HCEC 1CT (cell line): Measurements from ENCODE around the gene RGL3.
A peak's percentile ranks its signal among the peaks of the same experiment; 100 is the strongest.
"Not testable (repeated sequence)": the region's sequence is repeated elsewhere in the genome, so short reads cannot be mapped to it uniquely, and the experiment has no call there.

Experiments used
- DNase-seq: peaks from one replicate; pipeline ENCODE4 v3.0.0-alpha.2; 2017

Gene RGL3

DNA sequence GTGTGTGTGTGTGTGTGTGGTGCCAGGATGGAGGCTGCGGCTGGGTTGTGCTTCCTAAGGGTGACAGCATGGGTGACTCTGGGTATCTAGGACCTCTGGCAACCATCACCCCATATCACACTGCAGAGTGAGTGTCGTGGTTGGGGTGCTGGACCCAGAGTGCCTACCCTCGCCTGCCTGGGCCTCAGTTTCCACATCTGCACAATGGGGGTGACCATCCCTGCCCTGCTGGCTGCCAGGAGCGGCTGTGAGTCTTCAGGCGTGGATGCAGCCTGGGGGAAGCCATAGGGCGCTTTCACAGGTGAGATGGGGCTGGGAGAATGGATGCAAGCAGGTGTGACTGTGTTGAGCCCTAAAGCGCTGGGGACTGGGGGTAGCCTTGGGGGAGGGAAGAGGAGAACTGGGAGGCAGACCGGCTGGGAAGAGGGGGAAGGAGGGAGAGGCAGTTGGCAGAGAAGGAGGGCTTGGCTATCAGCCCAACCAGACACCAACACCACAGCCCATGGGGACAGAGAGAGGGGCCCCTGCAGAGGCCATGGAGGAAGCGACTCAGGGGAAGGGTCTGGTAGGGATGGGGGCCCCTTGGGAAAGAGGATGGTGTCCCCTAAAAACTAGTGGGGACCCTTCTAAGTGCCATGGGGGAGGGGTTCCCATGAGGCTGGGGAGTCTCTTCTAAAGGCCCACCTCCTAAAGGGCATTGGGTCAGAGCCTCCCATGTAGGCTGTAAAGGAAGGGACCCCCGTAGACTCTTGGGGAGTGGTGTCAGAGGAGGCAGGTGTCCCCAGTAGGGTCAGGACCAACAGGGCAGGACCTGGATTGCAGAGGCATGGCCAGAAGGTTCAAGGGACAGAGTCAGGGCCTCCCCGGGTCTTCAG, 62.2 kb downstream of the RGL3 start:
- no peak for DNase-seq

DNA sequence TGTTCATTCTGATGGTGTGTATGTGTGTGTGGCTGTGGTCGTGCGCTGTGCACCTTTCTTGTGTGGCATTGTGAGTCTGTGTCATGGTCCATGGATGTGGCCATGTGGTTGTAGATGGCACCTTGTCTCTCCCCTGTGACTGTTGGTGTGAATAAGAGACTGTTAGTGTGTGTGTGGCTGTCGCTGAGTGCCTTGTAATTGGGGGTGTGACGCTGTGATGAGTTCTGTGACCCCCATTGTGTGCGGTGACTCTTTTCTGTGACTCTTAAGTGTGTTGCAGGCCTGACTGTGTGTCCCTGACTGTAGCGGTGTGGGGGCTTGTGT, 63.1 kb downstream of the RGL3 start:
- DNase-seq: no peak

DNA sequence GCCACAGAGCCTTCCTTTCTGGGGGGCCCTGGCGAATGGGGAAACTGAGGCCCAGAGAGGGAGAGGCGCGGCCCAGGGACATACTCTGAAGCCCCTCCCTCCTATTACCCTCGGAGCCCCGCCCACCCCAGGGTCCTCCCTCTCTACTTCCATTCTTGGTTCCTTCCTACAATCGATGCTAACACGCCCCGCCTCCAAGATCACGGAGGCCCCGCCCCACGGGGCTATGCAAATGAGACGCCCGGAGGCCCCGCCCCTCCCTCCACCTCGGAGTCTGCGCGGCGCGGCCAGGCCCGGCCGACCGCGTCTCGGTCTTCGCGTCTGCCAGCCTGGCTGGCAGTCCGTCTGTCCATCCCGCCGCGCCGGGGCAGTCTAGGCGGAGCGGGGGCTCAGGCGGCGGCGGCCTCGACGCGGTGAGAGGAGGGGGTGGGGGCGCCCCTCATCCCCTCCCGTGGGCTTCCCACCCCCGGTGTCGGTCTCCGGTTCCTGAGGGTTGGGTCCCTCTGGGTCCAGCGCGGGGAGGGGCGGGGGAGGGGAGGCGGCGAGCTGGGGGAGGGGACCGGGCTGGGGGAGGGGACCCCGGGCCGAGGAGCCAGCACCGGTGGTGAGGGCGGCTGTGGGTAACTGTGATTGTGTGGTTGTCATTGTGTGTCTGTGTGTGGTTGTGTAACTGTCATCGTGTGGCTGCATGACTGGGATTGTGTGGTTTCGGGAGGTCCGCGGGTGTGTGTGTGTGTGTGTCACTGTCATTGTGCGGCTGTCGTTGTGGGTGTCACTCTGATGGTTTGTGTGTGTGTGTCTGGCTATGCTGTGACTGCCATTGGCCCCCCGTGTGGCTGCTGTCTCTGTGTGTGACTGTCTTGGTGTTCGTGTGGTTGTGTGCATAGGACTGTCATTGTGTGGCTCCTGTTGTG, 63.7 kb downstream of the RGL3 start, which contains the start of gene PLPPR2:
Gene PLPPR2 (plus strand): TSS at position 273 of the 914 bp plus-strand sequence. CDS start 2,242 bp downstream, outside the sequence.
- DNase-seq: peak; percentile 85

DNA sequence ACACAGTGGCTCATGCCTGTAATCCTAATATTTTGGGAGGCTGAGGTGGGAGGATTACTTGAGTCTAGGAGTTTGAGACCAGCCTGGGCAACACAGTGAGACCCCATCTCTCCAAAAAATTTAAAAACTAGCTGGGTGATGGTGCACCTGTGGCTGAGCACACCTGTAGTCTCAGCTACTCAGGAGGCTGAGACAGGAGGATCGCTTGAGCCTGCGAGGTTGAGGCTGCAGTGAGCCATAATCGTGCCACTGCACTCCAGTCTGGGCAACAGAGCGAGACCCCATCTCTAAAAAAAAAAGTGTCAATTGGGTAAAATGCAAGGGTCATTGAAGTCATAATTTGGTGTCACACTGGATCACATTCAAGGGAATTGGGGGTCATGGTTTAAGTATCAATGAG, 65.0 kb downstream of the RGL3 start:
- DNase-seq: not testable (repeated sequence)

DNA sequence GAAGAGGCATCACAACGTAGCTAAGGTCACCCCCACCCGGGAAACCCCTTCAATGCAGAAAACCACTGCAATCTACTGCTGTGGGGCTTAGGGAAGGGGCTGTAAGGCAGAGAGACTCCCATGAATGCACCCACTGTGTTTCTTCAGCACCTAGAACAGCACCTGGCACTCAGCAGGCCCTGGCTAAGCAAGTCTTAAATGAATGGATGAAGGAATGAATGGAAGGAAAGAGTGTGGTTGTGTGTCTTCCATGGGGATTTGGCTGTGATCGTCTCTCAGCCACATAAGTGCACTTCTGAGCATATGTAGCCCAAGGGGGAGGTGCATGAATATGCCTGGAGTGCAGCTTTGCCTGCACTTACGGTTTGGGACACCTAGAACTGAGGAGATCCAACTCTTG, 69.9 kb downstream of the RGL3 start:
- no peak for DNase-seq

DNA sequence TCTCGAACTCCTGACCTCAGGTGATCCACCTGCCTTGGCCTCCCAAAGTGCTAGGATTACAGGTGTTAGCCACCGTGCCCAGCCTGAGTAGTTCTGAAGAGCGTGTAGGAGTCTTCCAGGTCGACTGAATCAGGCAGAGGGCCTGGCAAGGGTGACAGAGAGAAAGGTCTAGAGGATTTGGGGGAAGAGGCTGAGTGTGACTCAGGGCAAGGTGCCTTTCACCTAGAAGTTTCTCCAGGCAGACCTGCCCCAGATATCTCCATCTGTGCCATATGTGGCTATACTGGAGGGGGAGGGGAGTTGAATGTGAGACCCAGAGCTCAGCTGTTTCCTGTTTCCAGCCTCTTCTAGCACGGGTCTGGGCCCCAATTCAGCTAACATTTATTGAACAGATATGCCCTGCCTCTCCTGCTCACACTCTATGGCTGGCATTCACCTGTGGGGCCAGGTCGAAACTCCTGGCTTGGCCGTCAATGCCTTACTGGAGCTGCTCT, 71.5 kb downstream of the RGL3 start:
- DNase-seq: no peak

DNA sequence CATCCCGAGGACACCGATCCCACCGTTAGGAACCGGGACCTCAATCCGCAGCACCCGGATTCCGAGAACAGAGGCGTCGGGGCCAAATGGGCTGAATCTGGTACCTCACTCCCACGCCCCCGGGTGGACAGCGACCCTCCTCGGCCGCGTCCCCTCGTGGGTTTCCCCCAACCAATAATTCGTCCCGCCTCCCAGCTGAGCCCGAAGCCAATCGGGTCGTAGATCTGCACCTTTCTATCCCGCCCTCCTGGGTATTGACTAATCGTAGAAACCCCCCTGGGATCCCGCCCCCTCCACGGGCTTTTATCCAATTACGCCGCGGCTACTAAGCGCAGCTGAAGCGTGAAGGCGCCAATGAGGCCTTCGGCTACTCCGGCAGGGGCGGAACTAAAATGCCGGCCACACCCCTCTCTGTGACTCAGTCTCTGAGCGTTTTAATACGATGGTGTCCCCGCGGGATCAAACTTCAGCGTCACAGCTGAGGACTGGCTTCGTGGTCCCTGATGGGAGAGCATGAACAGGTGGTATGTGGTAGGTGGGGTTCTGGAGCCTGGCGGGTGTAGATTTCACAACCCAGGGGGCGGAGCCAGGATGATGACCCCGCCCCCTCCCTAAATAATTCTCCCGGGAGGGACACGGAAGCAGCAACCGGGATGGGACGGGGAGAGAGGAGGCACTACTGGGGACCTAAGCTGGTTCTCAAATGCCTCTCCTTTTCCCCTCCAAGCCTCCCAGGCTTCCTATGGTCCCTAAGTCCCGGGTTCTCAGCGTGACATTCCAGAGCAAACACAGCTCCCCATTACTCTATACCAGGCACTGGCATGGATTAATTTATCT, 72.8 kb downstream of the RGL3 start, which contains the start of the genes CCDC159 and TMEM205:
Gene CCDC159 (plus strand): TSS at position 416 of the 837 bp plus-strand sequence. CDS start 88 bp downstream, at position 504.
Gene TMEM205 (minus strand): TSS at position 165 of the 837 bp plus-strand sequence. CDS start 649 bp downstream, outside the sequence.
- DNase-seq: peak; percentile 99

DNA sequence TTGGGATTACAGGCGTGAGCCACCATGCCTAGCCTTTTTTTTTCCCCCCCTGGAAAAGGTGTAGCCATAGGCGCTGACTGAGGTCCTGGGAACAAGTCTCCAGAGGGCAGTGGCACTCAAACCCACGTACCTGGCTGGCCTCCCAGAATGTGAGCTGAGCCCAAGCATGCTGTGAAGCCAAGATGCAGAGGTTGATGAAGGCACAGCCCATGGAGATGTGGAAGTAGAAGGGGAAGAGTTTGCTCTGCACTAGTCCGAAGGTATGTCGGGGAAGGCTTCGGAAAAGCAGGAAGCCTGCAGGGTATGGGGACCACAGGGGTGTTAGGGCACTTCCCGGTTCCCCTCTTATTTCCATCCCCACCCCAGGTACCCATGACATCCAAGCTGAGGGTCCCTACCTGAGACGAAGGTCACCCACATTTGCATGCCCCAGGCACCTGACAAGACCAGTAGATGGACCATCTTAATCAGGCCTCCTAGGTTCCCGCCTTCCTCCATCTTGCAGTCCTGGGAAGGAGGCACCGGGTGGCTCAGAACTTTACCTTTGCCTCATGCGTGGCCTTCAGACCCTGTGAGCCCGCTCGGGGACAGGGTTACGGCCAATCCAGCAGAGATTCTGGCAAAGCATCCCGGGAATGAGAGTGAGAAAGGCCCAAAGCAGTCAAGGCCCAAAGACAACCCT, 73.9 kb downstream of the RGL3 start:
- DNase-seq: no peak
